ENCODE data around the gene PTPRB.

PTPRB gene

DNA sequence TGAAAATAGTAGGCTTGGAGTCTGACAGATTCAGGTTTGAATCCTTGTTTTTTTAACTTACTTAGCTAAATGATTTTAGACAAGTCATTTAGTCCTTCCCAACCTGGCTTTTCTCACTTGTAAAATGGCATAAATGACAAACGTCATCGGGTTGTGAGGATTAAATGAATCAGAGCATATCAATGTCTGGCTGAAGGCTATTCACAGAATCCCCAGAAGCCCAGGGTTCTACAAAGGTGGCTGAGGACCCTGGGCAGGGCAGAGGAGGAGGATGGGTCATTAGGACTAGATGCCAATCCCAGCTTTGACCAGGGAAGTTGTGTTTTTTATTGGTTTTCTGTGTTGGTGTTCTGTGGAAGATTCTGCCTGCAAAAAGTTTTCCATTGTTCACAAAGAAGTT is 7.6 kb upstream of the PTPRB start:
- no peak for DNase-seq

DNA sequence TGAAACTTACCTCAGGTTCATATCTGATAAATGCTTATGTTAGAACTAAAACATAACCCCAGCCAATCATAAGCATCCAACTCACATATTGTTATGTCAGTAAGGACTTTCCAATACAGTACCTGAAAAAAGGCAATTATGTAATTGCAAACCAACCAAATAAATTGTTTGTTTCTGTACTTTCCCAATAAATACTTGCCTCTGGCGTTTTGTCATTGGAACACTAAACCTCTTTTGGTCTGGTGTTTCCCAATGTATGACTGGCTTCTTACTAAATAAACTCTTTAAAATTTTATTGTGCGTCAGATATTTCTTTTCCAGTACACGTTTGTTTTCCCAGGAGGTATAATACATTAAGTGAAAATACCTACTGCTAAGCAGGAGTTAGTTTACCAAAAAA is 6.7 kb upstream of the PTPRB start:
- no peak for DNase-seq

DNA sequence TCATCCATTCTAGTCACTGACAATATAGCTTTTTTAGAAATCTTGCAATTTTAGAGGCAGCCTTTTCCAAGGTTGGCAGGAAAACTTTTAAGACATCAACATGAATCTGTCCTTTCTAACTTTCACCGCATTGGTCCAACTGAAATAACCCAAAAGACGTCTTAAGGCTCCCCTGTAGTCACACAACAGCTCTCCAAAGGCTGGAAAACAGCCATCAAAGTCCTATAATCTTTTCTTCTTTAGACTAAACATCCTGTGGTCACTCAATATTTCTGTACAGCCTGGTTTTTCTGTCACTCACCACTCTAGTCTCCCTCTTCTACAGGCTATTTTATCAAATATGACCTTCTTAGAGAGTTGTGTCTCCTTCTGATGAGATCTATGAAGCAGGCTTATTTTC is 4.5 kb upstream of the PTPRB start:
- DNase-seq = no peak

DNA sequence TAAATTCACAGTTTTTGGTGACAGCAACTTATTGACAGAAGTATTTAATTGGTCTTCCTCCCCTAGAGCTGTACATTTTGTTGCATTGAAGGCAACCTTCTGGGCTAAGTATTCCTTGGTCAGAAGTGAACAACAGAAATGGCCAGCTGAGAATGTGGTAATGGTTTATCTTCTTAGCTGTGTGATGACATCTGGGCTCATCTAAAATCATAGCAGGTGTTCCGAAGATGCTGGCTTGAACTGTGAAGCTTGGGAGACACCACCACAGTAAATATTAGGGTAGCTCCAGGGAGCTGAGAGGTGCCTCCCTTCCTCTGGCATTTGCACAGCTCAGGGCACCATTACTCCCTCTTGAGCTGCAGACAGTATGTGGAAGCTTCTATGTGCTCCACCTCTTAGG is 3.7 kb upstream of the PTPRB start:
- no peak for DNase-seq

DNA sequence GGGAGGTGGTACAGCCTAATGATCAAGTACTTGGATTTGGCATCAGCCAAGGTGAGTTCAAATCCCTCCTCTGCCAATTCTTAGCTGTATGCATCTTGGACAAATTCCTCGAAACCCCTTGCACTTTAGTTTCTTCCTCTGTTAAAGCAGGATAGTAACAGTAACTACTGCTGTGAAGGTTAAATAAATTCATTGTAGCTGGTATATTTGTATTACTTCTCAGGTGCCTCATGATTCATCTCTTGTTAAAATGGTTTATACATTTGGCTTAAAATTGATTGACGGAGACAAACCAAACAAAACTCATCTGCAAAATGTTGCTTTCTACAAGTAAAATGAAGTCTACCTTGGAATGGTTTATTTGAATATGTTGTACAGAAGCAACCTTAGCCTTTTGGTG is 2.3 kb upstream of the PTPRB start:
- no peak for DNase-seq

DNA sequence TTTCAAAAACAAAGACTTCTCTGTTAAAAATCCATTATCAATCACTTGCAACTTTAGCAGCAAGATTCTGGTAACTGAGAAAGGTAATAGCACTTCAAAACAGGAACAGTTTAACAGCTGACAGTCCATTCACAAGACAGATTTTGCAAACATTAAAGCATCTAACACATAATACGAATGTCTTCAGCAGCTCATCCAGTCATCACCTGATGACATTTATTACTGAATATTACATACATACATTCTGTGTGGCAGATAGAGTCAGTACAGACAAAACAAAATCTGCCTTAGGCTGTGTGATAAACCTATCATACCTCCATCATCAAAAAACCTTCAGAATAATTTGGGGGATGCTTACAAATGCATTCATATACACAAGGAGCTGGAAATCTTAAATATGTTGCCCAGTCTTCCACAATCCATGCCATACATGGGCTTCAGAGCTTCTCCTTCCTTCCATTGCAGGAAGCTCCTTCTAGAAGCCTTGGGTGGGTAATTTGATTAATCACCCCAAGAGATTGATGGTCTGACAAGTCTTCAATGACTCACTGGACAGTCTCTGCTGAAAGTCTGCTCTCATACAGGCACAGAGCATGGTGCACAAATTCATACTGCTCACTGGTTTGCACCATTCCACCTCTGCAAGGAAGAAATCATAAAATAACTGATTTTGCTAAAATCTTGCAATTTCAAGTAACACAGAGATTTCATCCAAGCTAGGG is 1.6 kb upstream of the PTPRB start:
- no peak for DNase-seq

DNA sequence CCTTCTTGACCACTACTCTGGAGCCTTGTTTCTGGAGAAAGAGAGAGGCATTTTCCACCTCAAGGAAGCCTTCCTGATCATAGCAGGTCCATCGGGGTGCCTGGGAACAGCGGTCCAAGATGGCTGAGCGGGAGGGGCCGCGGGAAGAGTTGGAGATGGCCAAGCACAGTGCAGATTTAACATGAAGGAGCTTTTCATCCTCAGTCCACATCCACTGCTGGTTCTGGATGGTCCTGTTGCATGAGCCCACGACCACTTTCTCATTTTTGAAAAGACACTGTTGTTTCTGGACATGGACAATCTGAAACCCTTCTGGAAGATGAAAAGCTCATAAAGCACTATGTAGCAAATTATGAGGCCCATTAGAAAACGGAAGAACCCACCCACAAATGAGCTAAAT is 1.5 kb downstream of the PTPRB start:
- no peak for DNase-seq

DNA sequence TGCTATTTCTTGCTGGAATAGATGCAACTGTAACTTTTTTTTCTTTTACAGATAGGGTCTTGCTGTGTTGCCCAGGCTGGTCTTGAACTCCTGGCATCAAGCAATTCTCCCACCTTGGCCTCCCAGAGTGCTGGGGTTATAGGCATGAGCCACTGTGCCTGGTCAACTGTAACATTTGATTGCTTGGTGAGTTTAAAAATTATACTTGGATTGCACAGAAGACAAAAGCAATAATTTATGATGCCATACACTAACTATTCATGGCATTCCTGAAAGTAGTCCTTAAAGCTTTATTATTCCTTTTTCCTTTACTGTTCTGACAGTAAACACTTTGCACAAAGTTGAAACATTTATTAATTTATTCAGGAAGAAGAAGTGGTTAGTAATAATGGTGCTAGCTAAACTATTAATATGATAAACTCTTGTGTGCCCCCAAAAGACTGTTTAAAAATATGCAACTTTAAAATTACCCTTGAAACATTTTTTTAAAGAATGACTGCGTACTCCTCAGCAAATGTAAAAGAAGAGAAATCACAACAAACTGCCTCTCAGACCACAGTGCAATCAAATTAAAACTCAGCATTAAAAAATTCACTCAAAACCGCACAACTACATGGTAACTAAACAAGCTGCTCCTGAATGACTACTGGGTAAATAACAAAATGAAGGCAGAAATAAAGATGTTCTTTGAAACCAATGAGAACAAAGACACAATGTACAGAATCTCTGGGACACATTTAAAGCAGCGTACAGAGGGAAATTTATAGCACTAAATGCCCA is 8.3 kb downstream of the PTPRB start:
- no peak for DNase-seq

DNA sequence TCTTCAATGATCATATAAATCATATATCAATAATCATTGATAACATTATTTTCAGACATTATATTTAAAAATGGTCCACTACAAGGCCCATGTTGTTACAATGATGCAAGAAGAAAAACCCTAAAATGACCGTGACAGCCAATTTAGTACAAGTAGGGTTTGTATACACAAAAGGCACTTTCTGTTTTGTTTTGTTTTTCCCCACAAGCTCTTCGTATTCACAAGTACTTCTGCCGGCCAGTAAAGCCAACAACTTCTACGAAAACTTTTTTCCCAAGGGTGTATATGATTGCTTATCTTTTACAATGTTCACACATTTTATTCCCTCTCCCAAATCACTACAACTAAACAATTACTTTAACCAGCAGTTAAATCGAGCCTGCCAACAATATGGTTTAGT is 9.6 kb downstream of the PTPRB start:
- DNase-seq = no peak

DNA sequence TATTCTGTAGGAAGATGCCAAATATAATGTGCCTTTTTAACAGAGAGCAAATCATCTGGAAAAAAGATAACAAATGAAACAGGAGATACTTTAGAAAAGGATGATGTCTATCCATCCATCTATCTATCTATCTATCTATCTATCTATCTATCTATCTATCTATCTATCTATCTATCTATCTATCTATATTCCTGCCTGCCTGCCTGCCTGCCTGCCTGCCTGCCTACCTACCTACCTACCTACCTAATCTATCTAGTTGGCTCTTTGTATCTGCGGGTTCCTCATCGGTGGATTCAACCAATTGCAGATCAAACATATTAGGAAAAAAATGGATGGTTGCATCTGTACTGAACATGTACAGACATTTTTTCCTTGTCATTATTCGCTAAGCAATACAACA is 11.0 kb downstream of the PTPRB start:
- DNase-seq = no peak

DNA sequence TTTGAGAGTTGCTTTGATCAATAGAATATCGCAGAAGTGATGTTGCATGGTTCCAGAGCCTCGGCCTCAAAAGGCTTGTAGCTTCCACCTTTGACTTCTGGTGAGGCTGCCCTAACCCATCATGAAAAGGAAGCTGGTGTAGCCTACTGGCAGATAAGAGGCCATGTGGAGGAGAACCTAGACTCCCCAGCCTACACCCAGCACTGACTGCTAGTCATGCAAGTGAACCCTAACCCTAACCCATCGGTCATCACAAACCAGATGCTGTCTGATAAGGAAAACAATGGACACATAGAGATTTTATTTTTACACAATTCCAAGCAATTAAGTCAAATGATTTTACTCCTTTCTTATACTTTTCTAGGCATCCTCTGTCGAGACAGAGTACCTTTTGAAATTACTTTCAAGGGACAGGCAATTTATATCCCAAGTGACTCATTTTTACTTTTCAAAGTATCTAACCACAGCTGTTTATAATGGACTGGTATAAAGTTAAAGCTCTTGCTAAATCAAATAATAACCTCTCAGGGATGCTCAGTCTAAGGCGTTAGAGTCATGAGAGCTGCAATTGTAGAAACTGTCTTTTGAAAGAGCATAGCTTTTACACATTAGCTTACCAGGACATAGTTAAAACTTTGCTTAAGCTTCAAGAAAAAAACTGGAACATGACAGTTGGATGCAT is 17.6 kb downstream of the PTPRB start:
- DNase-seq = no peak

DNA sequence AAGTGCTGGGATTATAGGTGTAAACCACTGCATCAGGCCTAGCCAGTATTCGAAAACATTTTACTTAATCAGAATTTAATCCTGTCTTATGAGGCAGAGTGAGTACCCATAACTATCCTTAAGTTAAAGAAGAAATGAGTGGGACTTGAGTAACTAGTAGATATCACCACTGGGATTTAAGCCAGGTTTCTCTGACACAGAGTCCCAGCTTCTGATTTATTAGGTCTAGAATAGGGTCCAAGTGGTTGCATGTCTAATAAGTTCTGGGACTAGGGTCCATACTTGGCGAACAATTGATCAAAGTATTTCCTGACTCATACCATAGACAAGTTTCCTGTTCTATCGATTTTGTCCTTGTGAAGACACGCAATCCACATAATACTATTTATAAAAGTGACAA is 18.9 kb downstream of the PTPRB start:
- no peak for DNase-seq

DNA sequence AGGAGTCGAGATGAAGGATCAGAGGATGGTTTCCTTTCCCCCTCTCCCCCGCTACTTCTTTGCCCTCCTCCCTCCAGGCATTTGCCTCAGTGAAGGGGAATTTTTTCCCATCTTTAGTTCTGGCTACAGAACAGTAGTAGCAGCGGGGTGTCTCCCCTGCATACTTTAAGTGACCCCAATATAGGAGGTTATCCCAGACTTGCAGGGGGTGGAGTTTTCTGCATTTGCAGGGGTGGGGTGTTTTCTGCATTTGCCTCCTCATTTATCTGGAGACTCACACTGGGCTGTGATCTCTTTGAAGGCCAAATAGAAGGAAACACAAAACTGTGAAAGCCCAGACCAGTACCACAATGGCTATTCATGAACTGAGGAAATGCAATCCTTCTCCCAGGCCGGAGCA is 19.8 kb downstream of the PTPRB start:
- no peak for DNase-seq

DNA sequence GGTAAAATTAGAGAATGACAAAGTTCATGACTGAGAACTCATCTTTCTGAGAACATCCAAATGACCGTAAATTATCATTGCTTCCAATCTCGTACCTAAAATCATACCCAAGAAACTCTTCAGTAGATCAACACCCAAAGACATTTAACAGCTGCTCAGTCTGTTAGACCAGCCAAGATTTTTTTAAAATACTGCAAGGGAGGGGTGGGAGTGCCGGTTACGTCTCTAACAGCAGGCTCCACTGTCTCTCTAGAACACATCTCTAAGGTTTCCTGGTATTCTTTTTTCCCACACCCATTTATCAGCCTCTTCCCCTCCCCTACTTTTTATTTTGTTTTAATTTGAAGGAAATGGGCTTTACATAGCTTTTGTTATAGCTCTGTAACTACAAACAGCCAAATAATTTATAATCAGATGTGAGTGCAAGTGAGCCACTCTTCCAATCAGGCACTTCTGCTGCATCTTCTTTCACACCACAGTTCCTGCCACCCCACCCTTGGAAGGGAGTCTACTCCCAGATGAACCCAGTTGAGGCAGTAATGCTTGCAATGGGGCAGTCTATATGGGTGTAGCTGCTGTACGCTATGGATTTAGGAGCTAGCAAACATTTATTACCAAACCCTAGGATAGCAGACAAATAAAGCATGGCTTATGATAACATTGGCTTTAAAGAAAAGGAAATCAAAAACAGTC is 21.9 kb downstream of the PTPRB start:
- no peak for DNase-seq

DNA sequence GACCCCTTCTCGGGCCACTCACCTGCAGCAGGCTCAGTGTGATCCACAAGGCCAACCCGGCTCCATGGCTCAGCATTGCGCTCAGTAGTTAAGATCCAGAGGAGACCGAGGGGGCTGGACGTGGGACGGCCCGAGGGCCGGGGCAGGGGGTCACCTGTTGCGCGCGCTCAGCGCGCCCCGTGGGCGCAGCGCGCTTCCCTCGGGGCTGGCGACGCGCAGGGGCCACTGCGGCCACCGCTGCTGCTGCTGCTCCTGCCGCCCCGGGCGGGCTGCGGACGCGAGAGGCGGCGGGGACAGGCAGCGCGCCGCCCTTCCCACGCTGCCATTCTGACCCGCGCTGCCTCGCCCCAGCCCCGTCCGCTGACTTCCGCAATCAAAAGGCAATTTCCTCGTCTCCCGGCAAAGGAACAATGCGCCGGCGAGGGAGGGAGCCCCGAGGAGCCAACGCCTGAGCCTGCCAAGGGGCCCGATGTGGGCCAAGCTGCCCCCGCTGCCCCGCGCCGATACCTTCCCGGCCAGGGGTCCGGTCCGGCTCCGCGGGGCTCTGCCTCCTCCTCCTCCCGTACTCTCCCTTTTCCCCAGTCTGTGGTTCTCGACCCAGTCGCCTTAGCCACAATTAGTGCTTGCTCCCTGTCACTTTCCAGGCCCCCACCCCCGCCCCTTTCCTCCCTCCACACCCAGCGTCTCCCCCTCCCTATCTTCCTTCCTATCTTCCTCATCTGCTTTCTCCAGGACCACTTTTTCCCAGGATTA is 27.3 kb downstream of the PTPRB start:
- DNase-seq = peak in 6 of 56 donors; percentile 0 to 24 (median 8)

DNA sequence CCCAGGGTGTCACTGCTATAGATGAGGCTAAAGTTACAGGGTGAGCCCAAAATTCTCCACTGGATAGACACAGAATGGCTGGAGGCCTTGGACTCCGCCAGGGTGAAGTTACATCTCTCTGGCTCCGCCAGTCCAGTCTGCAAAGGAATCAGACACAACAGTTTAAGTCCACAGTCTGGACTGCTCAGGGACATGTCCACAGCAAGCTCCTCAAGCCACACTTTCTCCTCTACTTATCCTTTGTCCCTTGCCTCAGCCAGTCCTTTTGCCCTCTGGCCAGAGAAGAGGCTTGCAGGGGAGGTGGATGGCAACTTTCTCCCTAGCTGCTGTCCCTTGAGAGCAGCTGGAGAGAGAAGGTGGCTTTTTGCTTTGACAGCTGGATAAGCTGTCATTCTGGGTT is 28.0 kb downstream of the PTPRB start:
- DNase-seq = no peak

DNA sequence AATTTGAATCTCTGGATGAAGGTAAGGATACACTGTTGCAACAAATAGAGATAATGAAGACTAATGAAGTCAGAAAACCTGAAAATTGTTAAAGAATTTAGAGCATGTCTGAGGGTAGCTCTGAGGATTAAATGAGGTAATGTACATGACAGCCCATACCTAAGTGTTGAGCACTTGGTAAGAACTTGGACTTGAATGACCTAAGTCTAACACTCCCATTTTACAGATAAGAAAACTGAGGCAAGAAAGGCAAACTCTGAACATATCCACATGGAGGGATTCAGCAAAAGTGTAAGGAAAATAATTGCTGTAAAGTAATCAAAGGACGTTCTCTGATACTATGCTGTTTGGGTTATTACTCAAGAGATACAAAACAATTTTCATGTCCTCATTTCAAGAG is 29.0 kb downstream of the PTPRB start:
- DNase-seq = no peak

DNA sequence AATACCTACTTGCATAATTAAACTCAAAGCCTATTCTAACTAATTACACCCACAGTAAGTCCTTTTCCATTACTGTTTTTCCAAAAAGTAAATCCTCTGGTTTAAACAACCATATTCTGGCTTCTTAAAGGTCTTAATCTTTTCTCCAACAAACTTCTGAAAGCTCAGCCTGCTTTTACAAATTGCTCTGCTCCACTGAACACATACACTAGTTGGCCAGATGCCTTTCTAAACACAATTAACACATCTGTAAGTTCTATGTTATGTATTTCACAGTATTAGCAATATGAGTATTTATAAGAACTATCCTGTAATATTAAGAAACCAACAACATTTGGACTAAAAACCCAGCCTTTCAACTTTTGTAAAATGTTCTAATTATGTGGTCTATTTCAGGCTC is 30.1 kb downstream of the PTPRB start:
- no peak for DNase-seq

DNA sequence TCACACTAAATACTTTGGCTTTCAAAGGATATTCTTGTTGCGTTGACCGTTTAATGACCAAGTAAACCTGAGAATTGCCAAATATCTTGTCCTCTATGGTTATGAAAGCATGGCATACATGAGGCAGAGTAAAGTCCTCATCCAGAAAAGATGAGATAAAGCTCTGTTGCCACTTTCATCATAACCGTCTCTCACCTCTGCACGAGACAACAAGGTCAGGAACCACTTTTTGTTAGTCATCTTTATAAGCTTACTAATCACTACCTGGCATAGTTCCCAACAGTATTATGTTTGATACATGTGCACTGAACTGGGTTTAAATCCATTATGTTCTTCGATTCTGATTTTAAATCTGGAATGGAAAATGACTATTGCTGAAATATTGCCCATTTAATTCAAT is 31.3 kb downstream of the PTPRB start:
- no peak for DNase-seq

DNA sequence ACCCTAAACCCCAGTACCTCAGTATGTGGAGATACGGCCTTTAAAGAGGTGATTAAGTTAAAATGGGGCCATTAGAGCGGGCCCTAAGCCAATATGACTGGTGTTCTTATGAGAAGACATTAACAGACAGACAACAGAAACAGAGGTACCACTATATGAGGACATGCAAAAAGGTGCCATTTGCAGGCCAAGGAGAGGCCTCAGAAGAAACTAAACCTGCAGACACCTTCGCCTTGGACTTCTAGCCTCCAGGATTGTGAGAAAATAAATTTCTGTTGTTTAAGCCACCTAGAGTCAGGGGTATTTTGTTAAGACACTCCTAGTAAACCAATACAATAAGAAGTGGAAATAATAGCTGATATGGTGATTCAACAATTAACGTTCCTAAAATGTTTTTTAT is 32.6 kb downstream of the PTPRB start:
- no peak for DNase-seq

DNA sequence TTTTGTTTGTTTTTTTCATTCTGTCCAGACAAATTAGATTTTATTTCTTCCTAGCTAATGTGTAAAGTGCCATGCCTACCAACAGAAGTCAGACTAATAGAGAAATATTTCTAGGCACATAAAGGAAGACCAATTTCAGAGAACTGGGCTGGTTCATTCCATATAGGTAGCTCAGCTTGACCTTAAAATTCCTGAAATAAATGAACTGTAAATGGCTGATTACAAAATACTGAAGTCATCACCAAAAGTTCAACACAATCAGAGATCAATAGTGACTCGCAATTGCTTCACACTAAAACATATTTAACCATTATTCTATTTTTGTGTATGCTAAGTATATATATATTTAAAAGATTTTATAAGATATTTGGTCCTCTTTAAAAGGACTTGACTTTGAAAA is 34.2 kb downstream of the PTPRB start:
- no peak for DNase-seq

All from nucleus accumbens (tissue), 56 donors.